ENCODE data around the gene SCN5A.

DNA sequence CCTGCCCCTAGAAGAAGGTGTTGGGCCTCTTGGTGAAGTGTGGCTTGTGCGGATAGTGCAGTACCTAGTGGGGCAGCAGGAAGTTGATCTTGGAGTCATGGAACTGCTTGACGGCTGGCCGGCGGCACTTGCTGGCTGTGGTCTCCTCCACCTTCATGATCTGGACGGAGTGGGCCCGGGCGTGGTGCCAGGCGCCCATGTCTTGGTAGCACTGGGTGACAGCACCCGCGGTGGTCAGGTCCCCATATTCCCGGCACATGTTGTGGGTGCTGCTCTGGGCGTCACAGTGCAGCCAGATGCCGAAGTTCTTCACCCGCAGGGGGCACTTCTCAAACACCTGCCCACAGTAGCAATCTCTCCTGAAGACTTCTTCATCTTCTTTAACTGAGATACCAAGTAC is 122.7 kb downstream of the SCN5A start:
- TF ChIP-seq, protein P1, sequence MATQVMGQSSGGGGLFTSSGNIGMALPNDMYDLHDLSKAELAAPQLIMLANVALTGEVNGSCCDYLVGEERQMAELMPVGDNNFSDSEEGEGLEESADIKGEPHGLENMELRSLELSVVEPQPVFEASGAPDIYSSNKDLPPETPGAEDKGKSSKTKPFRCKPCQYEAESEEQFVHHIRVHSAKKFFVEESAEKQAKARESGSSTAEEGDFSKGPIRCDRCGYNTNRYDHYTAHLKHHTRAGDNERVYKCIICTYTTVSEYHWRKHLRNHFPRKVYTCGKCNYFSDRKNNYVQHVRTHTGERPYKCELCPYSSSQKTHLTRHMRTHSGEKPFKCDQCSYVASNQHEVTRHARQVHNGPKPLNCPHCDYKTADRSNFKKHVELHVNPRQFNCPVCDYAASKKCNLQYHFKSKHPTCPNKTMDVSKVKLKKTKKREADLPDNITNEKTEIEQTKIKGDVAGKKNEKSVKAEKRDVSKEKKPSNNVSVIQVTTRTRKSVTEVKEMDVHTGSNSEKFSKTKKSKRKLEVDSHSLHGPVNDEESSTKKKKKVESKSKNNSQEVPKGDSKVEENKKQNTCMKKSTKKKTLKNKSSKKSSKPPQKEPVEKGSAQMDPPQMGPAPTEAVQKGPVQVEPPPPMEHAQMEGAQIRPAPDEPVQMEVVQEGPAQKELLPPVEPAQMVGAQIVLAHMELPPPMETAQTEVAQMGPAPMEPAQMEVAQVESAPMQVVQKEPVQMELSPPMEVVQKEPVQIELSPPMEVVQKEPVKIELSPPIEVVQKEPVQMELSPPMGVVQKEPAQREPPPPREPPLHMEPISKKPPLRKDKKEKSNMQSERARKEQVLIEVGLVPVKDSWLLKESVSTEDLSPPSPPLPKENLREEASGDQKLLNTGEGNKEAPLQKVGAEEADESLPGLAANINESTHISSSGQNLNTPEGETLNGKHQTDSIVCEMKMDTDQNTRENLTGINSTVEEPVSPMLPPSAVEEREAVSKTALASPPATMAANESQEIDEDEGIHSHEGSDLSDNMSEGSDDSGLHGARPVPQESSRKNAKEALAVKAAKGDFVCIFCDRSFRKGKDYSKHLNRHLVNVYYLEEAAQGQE (IDR thresholded peaks at IDR 0.05; ENCODE audit: unreplicated experiment): no peak
- TF ChIP-seq, protein P2, sequence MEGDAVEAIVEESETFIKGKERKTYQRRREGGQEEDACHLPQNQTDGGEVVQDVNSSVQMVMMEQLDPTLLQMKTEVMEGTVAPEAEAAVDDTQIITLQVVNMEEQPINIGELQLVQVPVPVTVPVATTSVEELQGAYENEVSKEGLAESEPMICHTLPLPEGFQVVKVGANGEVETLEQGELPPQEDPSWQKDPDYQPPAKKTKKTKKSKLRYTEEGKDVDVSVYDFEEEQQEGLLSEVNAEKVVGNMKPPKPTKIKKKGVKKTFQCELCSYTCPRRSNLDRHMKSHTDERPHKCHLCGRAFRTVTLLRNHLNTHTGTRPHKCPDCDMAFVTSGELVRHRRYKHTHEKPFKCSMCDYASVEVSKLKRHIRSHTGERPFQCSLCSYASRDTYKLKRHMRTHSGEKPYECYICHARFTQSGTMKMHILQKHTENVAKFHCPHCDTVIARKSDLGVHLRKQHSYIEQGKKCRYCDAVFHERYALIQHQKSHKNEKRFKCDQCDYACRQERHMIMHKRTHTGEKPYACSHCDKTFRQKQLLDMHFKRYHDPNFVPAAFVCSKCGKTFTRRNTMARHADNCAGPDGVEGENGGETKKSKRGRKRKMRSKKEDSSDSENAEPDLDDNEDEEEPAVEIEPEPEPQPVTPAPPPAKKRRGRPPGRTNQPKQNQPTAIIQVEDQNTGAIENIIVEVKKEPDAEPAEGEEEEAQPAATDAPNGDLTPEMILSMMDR (conservative IDR thresholded peaks at IDR 0.05; ENCODE audit: low read depth in 2 of 2): no peak
- TF ChIP-seq CREB1 (CRISPR knock-in tag; IDR thresholded peaks at IDR 0.05; ENCODE audit: low read depth) (no peak), POLR2AphosphoS5 (IDR thresholded peaks at IDR 0.05; ENCODE audit: low read depth) (no peak), EZH2phosphoT487 (IDR thresholded peaks at IDR 0.05; ENCODE audit: unreplicated experiment) (no peak), JUNB (IDR thresholded peaks at IDR 0.05; ENCODE audit: unreplicated experiment) (no peak), EZH2 (IDR thresholded peaks at IDR 0.05; ENCODE audit: low read depth, unreplicated experiment) (no peak), STAT1 (IDR thresholded peaks at IDR 0.05; ENCODE audit: unreplicated experiment) (no peak), NANOG (IDR thresholded peaks at IDR 0.05; ENCODE audit: borderline replicate concordance) (no peak)
- TF ChIP-seq, protein P3, sequence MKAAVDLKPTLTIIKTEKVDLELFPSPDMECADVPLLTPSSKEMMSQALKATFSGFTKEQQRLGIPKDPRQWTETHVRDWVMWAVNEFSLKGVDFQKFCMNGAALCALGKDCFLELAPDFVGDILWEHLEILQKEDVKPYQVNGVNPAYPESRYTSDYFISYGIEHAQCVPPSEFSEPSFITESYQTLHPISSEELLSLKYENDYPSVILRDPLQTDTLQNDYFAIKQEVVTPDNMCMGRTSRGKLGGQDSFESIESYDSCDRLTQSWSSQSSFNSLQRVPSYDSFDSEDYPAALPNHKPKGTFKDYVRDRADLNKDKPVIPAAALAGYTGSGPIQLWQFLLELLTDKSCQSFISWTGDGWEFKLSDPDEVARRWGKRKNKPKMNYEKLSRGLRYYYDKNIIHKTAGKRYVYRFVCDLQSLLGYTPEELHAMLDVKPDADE (IDR thresholded peaks at IDR 0.05): no peak
